ENCODE measurements around the gene TMEM214.

- TF ChIP-seq CTCF (optimal IDR thresholded peaks at IDR 0.05 in 1 of 3, IDR thresholded peaks at IDR 0.05 in 1 of 3, conservative IDR thresholded peaks at IDR 0.05 in 1 of 3; ENCODE audit: extremely low read depth in 1 of 3, insufficient read depth in 2 of 3, low read length in 3 of 3) (no peak), EZH2 (IDR thresholded peaks at IDR 0.05; ENCODE audit: low read length) (no peak)
Observed at GRCh38 chr2:27071990-27072830, 39.4 kb downstream of the TMEM214 start.
